SHP77 (cell line): ENCODE data around the gene ARID5A.
A peak's percentile ranks its signal among the peaks of the same experiment; 100 is the strongest.

Experiments used
- DNase-seq, 2 experiments: peaks; one replicate each; lab custom pipeline; 2025; lab: John Stamatoyannopoulos, UW

The ARID5A gene

GRCh38 chr2:96506016-96506906, 30.3 kb upstream of the ARID5A start:
- DNase-seq: no peak

DNA sequence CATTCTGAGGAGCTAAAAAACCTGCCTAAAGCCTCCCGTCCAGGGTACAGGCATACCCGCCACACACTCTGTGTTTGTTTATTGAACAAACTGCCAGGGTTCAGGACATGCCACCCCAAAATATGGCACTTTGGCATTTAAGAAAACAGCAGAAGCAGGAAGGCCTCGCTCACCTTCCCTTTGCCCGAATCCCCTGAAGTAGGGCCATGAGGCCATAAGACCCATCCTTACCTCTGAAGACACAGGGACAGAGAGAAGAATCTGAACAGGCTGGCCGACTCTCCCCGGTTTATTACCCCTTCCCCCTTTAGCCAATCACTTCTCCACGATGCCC, 29.7 kb upstream of the ARID5A start:
- DNase-seq: no peak

DNA sequence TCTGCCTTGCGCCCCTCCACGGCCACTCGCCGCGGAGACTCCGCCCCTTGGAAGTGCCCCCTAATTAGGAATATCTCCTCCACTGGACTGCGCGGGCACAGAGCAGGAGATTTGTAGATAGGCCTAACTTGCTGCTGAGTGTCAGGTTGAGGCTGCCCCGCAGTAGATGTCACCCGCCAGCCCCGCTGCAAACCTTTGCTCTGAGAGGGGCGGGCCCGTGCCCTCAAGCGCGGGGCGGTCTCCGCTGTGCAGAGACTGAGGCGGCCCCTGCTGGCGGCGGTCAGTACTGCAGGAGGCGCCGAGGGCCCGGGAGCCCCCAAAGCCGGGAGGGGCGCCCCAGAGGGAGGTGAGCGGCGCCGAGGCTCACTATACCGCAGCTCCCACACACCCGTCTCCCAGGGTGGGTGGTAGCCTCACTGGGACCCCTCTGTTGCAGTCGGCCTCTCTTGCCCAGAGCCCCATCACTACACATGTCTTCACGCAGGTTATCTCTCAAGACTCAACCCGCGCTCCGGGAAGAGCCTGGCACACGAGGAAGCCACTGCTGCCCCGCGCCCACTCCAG, 28.5 kb upstream of the ARID5A start:
- DNase-seq: peak; percentile 28 to 66

DNA sequence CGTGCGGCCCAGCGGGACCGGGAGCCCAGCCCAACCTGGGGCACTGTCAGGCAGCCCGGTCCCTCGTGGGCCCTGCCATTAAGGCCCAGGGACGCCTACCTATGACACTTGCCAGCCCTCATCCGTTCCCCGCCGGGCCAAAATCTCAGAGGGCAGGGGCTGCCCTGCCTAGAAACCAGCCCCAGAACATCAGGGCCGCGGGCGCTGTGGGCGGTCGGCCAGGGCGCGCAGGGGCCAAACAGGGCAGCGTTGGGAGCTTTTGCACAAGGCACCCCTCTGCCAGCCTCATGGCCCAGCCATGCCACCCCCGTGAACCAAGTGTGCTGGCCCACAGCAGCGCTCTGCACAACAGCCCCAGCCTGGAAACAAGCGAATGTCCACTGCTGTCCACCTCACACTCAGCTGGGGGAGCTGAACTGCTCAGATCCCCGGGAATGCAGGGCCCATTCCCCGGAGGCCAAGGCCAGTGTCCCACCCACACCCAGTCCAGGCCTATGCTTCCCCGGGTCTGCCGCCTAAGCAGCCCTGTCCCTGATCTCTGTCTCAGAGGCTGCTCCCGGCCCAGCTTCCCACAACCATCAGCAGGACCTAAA, 27.9 kb upstream of the ARID5A start:
- no peak for DNase-seq

- DNase-seq: peak; percentile 81 to 82
These were observed 27.3 kb upstream of the ARID5A start for GRCh38 chr2:96509114-96509846.

GRCh38 chr2:96509847-96510230, 26.7 kb upstream of the ARID5A start:
- no peak for DNase-seq

DNA sequence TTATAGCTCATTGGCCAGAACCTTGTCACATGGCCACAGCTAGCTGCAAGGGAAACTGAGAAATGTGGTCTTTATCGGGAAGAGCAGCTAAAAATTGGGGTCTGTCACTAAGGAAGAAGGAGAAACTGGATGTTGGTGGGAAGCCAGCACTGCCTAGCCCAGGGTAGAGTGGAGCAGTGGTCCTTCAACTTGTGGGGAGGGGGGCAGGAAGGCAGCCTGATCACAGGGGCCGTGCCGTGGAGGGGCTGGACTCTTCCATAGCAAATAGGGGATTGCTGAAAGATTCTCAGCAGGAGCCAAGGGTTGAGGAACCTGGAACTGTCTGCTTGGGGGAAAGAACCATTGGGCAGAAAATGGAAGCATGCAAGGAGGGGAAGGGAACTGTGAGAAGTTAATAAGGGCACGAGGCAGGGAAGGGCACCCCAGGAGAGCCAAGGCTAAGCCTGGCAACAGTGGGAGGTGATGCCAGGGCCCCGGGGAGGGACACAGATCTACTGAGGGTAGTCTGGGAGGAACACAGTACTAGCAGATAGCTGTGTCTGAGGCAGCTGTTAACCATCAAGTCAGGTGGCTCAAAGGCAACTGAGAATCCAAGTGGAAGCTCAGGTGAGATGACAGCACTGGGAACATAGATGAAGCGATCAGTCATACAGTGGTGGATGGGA, 25.5 kb upstream of the ARID5A start:
- DNase-seq: no peak

- DNase-seq: no peak
These were observed 24.7 kb upstream of the ARID5A start for GRCh38 chr2:96511851-96512250.

GRCh38 chr2:96512341-96512740, 24.2 kb upstream of the ARID5A start:
- DNase-seq: no peak

- DNase-seq: no peak
These were observed 22.0 kb upstream of the ARID5A start for GRCh38 chr2:96514521-96514920.

- no peak for DNase-seq
These were observed 19.5 kb upstream of the ARID5A start for GRCh38 chr2:96517079-96517478.

DNA sequence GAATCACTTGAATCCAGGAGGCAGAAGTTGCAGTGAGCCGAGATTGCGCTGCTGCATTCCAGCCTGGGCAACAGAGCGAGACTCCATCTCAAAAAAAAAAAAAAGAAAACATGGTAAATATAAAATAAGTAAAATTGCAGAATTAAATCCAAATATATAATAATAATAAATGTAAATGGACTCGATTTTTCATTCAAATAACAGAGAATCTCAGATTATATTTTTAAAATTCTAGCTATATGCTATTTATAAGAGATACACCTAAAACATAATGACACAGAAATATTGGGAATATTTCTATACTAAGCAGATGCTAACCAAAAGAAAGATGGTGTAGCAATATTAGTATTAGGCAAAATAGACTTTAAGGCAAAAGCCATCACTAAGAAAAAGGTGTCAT, 16.3 kb upstream of the ARID5A start:
- no peak for DNase-seq

- no peak for DNase-seq
These were observed 15.9 kb upstream of the ARID5A start for GRCh38 chr2:96520697-96521096.

DNA sequence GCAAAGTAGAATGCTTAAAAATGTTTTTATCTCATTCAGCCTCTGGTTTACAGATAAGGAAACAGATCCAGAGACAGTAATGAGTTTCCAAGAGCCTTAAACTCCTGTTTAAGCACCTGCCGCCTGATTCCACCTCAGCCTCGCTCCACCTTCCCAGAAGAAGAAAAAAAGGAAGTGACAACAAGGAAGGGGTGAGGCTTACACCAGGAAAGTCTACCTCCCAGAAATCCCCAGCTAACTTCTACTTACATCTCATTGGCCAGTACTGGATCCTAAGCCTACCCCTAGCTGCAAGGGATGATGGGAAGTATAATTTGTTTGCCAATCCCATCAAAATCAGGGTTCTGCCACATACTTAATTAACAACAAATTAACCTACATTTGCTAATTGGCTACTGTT, 15.3 kb upstream of the ARID5A start:
- no peak for DNase-seq

DNA sequence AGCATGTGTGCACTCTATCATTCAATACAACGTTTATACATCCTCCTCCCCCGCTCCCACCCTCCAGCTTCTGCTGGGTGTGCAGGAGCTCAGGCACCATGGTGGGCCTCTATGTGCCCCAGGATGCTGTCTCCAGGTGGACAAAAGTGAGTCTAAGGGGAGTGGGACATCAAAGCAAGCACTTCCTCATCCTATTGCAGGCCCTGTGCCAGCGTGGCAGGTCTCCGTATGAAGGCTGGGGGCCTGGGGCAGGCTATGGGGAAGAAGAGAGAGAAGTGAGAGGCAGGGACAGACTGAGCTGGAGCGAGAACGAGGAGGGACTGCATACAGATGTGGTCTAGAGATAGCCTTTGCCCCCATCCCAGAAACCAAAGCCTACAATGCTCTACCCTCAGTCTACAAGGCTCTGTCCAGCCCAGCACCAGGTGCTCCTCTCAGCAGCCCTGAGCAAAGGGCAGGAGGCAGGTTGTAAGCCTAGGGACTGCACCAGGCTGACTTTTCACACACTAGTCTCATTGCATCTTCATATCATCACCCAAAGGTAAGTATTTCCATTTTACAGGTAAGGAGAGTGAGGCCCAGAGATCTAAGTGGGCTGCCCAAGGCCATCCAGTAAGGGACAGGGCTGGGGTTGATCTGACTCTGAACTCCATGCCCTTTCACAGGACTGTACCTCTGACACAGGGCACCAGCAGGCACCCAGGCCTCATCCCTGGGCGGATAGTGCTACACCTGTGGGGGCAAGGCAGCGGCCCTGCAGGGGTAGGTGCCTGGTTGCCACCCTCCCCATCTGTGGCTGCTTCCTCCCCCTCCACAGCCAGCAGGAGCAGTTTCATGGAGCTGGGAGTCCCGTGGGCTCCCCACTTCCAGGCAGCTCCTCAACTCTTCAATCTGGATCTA, 14.0 kb upstream of the ARID5A start:
- no peak for DNase-seq

DNA sequence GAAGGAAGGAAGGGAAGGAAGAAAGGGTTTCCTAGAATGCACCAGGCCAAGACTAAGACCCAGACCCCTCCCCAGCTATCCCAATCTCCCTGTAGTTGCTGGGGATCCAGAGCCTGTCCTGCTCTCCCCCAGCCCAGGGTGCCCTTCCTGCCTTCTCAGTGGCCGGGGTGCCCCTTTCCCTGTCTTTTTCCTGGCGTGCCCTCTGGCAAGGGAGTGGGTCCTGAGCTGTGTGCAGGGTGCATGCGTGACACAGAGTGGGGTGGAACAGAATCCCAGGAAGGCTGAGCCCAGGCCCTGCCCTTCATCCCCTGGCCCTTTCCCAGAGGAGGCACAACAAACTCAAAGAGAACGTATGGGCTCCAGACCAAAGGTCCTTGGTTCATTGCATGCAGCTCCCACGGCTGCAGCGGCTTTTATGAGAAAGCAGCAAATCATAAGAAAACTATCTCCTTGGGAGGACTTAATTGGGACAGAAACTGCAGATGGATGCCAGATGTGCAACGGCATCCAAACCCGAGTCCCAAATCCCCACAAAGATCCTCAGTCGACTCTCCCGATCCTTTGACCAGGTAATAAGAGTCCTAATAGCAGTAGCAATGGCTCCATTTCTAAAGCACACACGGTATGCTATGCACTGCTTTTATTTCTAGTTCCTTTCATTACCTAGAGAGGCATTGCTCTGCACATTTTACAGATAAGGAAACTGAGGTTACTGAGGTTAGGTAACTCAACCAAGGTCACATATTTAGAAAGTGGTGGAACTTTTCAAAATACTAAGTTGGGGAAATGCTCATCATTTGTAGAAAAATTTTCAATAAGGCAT, 12.7 kb upstream of the ARID5A start:
- no peak for DNase-seq

DNA sequence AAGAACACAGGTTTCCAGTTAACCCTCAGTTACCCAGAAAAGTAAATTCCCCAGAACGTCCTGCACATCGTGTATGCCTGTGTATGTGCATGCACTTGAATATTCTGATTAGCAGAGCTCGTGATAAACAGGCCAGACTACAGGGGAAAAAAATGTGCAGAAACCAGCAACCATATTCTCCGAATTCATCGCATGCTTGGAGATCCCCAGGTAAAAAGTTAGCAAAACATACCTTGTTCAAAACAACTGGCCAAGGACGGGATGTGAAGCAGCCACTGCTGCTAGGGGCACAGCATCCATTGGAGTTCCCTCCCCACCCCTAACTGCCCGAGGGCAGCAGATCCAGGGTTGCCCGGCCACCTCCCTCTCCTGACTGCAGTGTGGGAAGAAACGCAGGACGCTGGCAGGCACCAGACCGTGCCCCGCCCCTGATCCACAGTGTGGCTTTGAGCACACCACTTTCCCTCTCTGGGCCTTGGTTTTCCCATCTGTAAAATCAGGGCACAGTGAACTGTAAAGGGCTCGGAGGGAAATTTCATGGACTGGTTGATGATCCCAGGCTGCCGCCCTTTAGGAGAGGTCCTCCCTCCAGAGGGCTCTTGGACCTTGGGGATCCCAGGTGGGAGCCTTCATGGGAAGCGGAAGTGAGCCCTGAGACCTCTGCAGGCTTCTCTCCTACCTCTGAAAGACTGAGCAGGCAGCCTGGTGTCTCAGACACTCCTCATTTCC, 11.9 kb upstream of the ARID5A start:
- no peak for DNase-seq

- DNase-seq: no peak
These were observed 11.4 kb upstream of the ARID5A start for GRCh38 chr2:96525211-96525507.

DNA sequence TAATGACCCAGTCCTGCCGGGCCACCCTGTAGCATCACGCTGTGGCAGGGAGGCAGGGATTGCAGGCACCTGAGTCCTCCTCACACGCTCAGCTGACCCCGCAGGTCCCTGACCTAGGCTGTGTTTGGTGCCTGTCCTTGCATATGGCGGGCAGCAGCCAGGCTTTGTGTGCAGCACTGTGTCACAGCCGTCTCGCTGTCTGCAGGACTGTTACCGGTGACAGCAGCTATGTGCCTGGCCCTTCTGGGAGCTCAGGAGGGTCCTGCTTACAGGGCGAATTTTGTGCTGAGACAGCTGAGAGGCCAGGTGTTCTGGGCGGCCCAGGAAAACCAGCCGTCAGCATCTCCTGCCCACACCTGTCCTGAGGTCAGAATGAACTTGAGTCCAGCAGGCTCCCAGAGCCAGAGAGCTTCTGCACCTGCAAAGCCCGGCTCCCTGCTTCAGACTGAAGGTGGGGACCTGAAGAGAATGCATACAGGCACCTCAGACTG, 10.4 kb upstream of the ARID5A start:
- no peak for DNase-seq
